Measurements from ENCODE around the gene RAPGEF5. TPM values are rescaled to one million over a fixed set of nuclear protein-coding genes. Genes with fewer than 3 reads are reported as not detected.

The RAPGEF5 gene
- total RNA-seq, 1 donor from 2014 or later = 65.8 TPM

DNA sequence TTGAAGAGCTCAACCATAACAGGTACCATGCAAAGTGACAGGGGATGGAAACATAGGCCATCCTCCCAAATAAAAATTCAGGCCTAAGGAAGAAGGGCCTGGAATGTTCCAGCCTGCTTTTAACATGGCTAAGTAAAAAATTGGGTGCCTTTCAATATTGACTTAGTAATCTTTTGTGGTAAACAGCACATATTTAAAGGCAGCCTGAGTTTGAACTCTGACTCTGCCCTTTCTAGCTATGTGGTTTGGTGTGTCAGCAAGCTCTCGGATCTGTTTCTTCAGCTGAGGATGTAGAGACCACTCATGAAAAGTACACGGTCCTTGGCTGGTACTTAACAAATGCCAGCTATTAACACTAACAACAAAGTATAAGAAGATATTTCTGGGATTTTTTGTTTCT, 219.5 kb downstream of the RAPGEF5 start:
- intact Hi-C loops (cut with DNase I) = no loop called here
- H3K27ac ChIP-seq = no peak overlapping the region
- TF ChIP-seq, protein P1, sequence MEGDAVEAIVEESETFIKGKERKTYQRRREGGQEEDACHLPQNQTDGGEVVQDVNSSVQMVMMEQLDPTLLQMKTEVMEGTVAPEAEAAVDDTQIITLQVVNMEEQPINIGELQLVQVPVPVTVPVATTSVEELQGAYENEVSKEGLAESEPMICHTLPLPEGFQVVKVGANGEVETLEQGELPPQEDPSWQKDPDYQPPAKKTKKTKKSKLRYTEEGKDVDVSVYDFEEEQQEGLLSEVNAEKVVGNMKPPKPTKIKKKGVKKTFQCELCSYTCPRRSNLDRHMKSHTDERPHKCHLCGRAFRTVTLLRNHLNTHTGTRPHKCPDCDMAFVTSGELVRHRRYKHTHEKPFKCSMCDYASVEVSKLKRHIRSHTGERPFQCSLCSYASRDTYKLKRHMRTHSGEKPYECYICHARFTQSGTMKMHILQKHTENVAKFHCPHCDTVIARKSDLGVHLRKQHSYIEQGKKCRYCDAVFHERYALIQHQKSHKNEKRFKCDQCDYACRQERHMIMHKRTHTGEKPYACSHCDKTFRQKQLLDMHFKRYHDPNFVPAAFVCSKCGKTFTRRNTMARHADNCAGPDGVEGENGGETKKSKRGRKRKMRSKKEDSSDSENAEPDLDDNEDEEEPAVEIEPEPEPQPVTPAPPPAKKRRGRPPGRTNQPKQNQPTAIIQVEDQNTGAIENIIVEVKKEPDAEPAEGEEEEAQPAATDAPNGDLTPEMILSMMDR (IDR thresholded peaks at IDR 0.05) = no peak

DNA sequence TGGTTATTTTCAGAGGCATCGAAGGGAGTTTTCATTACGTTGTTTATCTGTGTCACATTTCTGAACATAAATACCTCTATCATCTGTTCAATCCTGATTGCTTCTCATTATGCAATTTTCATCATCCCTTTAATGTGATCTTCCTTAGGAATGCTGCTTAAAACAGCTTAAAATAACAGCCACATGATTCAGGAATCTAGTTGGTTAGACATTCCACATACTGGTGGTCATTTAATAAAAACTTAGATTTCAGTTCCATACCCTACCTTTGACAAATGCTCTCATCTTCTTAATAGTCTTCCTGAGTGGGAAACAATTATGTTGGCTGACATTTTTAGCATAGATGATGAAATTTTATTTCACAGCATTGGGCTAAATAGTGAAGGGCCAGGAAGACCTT, 219.9 kb downstream of the RAPGEF5 start:
- Histone ChIP-seq H3K36me3 (peaks cover 4 to 39% of the 10 kb centered on the region in 2 donors), H3K9me3 (no peaks in the 10 kb centered on the region), H3K27ac (no peak overlapping the region), H3K27me3 (no peaks in the 10 kb centered on the region), H3K4me1 (no peaks in the 10 kb centered on the region), H3K4me3 (no peak overlapping the region)
- TF ChIP-seq, protein P1 (IDR thresholded peaks at IDR 0.05) = no peak
- intact Hi-C loops (cut with DNase I) = no loop called here
- no peak for DNase-seq (ENCODE audit: low spot score in 2 of 2)

More for the DNA sequence above, 219.5 kb downstream of the RAPGEF5 start:
- Histone ChIP-seq H3K4me3 (no peak overlapping the region), H3K36me3 (peaks cover 4 to 39% of the 10 kb centered on the region in 2 donors), H3K27me3 (no peaks in the 10 kb centered on the region), H3K9me3 (no peaks in the 10 kb centered on the region), H3K4me1 (no peaks in the 10 kb centered on the region)
- no peak for DNase-seq (ENCODE audit: low spot score in 2 of 2)

DNA sequence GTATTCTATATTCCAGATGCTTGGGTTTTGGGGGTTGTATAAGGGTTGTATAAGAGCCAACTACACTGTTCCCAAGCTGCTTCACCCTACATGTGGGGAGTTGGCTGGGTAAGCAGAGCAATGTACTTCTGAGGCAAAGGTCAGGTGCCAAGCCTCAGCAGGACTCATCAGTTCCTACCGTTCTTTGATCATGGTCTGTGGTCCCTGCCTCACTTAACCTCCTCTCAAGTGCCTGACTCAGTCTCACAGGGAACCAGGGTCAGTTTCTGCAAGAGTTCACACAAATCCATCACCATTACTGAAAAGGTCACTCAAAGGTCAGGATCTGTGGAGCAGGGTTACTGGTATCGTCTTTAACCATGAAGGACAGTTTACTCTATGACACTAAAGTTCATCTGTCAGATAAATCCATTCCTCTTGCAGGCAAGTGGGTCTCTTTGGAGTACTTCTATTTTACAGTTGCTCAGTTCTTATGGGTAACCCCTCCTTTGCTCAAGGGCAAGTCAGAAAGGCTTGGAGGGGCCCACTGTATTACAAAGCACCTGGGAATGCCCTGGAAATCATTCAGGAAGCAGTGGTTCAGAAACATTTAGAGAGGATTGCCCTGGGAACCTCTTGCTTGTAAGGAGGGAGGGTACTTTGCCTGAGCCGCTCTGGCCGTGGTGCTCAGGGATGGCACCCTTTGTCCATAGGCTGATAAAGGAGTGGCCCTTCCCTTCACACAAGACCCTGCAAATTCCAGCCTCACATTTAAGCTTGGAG, 227.0 kb downstream of the RAPGEF5 start:
- no peak for DNase-seq (ENCODE audit: low spot score in 2 of 2)
- no peaks in the 10 kb centered on the region for H3K9me3 ChIP-seq
- peaks cover 7 to 39% of the 10 kb centered on the region in 2 donors for H3K36me3 ChIP-seq
- H3K4me1 ChIP-seq = no peaks in the 10 kb centered on the region
- TF ChIP-seq, protein P1 (IDR thresholded peaks at IDR 0.05) = no peak
- intact Hi-C loops (cut with DNase I) = no loop called here
- no peak overlapping the region for H3K27ac ChIP-seq
- H3K27me3 ChIP-seq = no peaks in the 10 kb centered on the region
- no peak overlapping the region for H3K4me3 ChIP-seq

DNA sequence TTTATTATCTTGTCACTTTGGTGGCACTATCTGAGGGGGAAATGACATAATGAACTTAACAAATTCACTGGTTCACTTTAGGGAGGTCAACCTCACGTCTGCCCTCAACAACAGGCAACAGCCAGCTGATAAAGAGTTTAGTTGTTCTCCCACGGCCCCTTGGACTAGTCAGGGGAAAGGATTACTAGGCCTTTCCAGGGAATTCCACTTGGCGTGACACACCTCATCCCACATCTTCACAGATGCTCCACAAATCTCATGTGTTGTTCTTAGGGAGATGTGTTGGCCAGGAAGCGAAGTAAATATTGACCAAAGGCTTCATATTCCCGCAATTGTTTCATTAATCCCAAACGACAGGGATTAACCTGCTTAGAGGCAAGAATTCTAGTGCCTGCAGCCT, 227.8 kb downstream of the RAPGEF5 start:
- TF ChIP-seq, protein P1 (IDR thresholded peaks at IDR 0.05) = no peak
- DNase-seq (ENCODE audit: low spot score in 2 of 2) = no peak
- no peak overlapping the region for H3K4me3 ChIP-seq
- H3K9me3 ChIP-seq = no peaks in the 10 kb centered on the region
- peaks cover 7 to 39% of the 10 kb centered on the region in 2 donors for H3K36me3 ChIP-seq
- H3K4me1 ChIP-seq = no peaks in the 10 kb centered on the region
- intact Hi-C loops (cut with DNase I) = no loop called here
- no peaks in the 10 kb centered on the region for H3K27me3 ChIP-seq
- H3K27ac ChIP-seq = no peak overlapping the region

DNA sequence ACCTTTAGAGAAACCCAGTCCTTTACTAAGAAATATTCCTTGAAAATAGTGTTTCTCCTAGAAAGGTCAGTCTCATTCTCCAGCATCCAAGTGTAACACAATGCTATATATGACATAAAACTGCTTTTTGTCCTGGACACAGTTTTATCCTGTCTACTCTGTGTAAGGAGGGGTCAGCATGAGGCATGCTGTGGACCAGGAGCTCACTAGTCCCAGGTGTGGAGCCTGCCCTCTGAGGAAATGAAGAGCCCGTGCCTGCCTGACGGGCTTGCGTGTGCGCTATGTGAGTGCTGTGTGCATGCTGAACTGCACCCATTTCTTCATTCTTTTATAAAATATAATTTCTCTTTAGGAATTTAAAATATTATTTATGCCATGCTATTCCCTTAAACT, 228.4 kb downstream of the RAPGEF5 start:
- H3K27ac ChIP-seq = no peak overlapping the region
- intact Hi-C loops (cut with DNase I) = no loop called here

More for the DNA sequence above, 228.4 kb downstream of the RAPGEF5 start:
- Histone ChIP-seq H3K9me3 (no peaks in the 10 kb centered on the region), H3K4me3 (no peak overlapping the region), H3K4me1 (no peaks in the 10 kb centered on the region), H3K36me3 (peaks cover 7 to 39% of the 10 kb centered on the region in 2 donors), H3K27me3 (no peaks in the 10 kb centered on the region)
- no peak for DNase-seq (ENCODE audit: low spot score in 2 of 2)
- TF ChIP-seq, protein P1 (IDR thresholded peaks at IDR 0.05) = no peak

Measured in ascending aorta (tissue), 2 donors.